K562 (cell line): Measurements from ENCODE around the gene PPIE. TPM values are rescaled to one million over a fixed set of nuclear protein-coding genes. Genes with fewer than 3 reads are reported as not detected.

Experiments used
- BRCA1 ChIP-seq, 2 experiments: fragments of 450-650 bp in 1 of 2; sonication (generic) in 1 of 2; formaldehyde crosslinking in 1 of 2; IDR thresholded peaks; 2 replicates each; pipeline versions ENCODE4 v1.5.0 to v1.6.1; 2017 to 2020; ENCODE audit warnings: mild to moderate bottlenecking in 1 of 2, missing genetic modification reagents in 1 of 2
- CAMTA2 ChIP-seq: fragments of 250-450 bp; sonication (Bioruptor Pico); conservative IDR thresholded peaks from 2 replicates; pipeline ENCODE4 v1.5.1; 2022
- CBFA2T2 ChIP-seq: fragments of 450-650 bp; conservative IDR thresholded peaks from 2 replicates; pipeline ENCODE4 v1.6.1; 2017; ENCODE audit warnings: mild to moderate bottlenecking
- CXXC5 ChIP-seq: fragments of 250-450 bp; sonication (Bioruptor Pico); IDR thresholded peaks from 2 replicates; pipeline ENCODE4 v1.8.0; 2022; ENCODE audit warnings: inconsistent platforms, mild to moderate bottlenecking, moderate library complexity
- ESRRB ChIP-seq: fragments of 250-450 bp; sonication (Bioruptor Pico); IDR thresholded peaks from 2 replicates; pipeline ENCODE4 v1.5.0; 2020; ENCODE audit warnings: mild to moderate bottlenecking, moderate library complexity, borderline replicate concordance
- GTF2A2 ChIP-seq: IDR thresholded peaks from 2 replicates; pipeline ENCODE4 v1.6.1; 2016; ENCODE audit warnings: mild to moderate bottlenecking, missing genetic modification characterization, missing compliant biosample characterization
- L3MBTL2 ChIP-seq: fragments of 450-650 bp; IDR thresholded peaks from 2 replicates; pipeline ENCODE4 v1.6.1; 2016; ENCODE audit warnings: mild to moderate bottlenecking, moderate library complexity
- POLR2H ChIP-seq: IDR thresholded peaks from 2 replicates; pipeline ENCODE4 v1.6.1; 2016; ENCODE audit warnings: missing genetic modification characterization, low read depth, mild to moderate bottlenecking, control low read depth, missing compliant biosample characterization, moderate library complexity
- RAD21 ChIP-seq, 2 experiments: fragments of 250-450 bp in 1 of 2; fragments of 450-650 bp in 1 of 2; sonication (Bioruptor Pico) in 1 of 2; formaldehyde crosslinking in 1 of 2; IDR thresholded peaks in 1 of 2; conservative IDR thresholded peaks in 1 of 2; 2 replicates each; pipeline versions ENCODE4 v1.4.0 to v1.8.0; 2020 to 2022; ENCODE audit warnings: mild to moderate bottlenecking in 2 of 2, moderate library complexity in 1 of 2
- SAP30 ChIP-seq: fragments of 200-600 bp; sonication (generic); IDR thresholded peaks from 2 replicates; pipeline ENCODE4 v1.6.1; 2012; ENCODE audit warnings: borderline replicate concordance, low read depth, mild to moderate bottlenecking, moderate library complexity, low read length, control low read depth, inconsistent platforms; ENCODE audit not compliant: insufficient read depth, poor library complexity, severe bottlenecking
- SMAD4 ChIP-seq: fragments of 250-450 bp; sonication (Bioruptor Pico); conservative IDR thresholded peaks from 2 replicates; pipeline ENCODE4 v1.8.0; 2021; ENCODE audit warnings: inconsistent platforms, mild to moderate bottlenecking, moderate library complexity
- SMARCA5 ChIP-seq: fragments of 450-650 bp; IDR thresholded peaks from 2 replicates; pipeline ENCODE4 v1.6.1; 2016
- SMARCB1 ChIP-seq: IDR thresholded peaks from 2 replicates; pipeline ENCODE4 v1.6.1; 2011; ENCODE audit warnings: improper control_type of control experiment, low read depth; ENCODE audit not compliant: insufficient read length
- ZBTB7A ChIP-seq: IDR thresholded peaks from 2 replicates; pipeline ENCODE4 v1.6.1; 2011; ENCODE audit warnings: low read depth, mild to moderate bottlenecking, low read length, moderate library complexity, borderline replicate concordance; ENCODE audit not compliant: control insufficient read depth
- ZC3H8 ChIP-seq: fragments of 450-650 bp; IDR thresholded peaks from 2 replicates; pipeline ENCODE4 v1.6.1; 2017
- ZKSCAN3 ChIP-seq: fragments of 250-450 bp; sonication (Bioruptor Pico); IDR thresholded peaks from 2 replicates; pipeline ENCODE4 v1.4.0; 2020
- ZNF589 ChIP-seq: fragments of 200-800 bp; sonication (Bioruptor generic); IDR thresholded peaks from 2 replicates; pipeline ENCODE4 v1.6.1; 2016; ENCODE audit warnings: low read depth, missing genetic modification characterization, missing compliant biosample characterization
- polyA plus RNA-seq, 8 experiments: library from polyadenylated mRNA; depleted of rRNA in 4 of 8; stranded (reverse) in 5 of 8; unstranded in 3 of 8; fragments of >200 nt; fragmentation: Nextera tagmentation in 2 of 8; fragmentation: Illumina TruSeq in 1 of 8; extraction: Ambion mirVana in 2 of 8; extraction: Trizol in 1 of 8; gene quantifications; 2 replicates each; pipeline versions ENCODE4 v1.2.1 to v1.2.3, GENCODE V29; 2011 to 2014; ENCODE audit warnings: inconsistent platforms in 1 of 8, missing spikeins in 1 of 8
- total RNA-seq, 7 experiments: library from RNA; depleted of rRNA in 6 of 7; stranded (reverse); fragments of >200 nt in 6 of 7; fragmentation: Illumina TruSeq in 2 of 7; extraction: Trizol in 2 of 7; gene quantifications; 2 replicates each; pipeline versions ENCODE4 v1.2.1 to v1.2.3, GENCODE V29; 2011 to 2021; ENCODE audit warnings: low replicate concordance in 1 of 7
- TF ChIP-seq, protein P1 (sequence below), 3 experiments: fragments of 200-800 bp in 1 of 3; sonication (Bioruptor generic) in 1 of 3; sonication (generic) in 1 of 3; formaldehyde crosslinking in 1 of 3; IDR thresholded peaks; 2 replicates each; pipeline versions ENCODE4 v1.6.1 to v1.8.0; 2016 to 2022; ENCODE audit warnings: mild to moderate bottlenecking in 2 of 3, missing compliant biosample characterization in 2 of 3, missing genetic modification characterization in 2 of 3, missing genetic modification reagents in 1 of 3
- TF ChIP-seq, protein P2 (sequence below): fragments of 250-450 bp; sonication (Bioruptor Pico); IDR thresholded peaks from 2 replicates; pipeline ENCODE4 v1.4.0; 2020; ENCODE audit warnings: borderline replicate concordance
- TF ChIP-seq, protein P3 (sequence below): sonication (generic); formaldehyde crosslinking; IDR thresholded peaks from 2 replicates; pipeline ENCODE4 v1.8.0; 2022; ENCODE audit warnings: mild to moderate bottlenecking, missing genetic modification reagents

Gene PPIE
- total and polyA plus RNA-seq, 9 of the 15 experiments (the other 6 are each of a cell fraction or from before 2014, with no cell fraction given) = 75.4 to 444 (median 131) TPM

DNA sequence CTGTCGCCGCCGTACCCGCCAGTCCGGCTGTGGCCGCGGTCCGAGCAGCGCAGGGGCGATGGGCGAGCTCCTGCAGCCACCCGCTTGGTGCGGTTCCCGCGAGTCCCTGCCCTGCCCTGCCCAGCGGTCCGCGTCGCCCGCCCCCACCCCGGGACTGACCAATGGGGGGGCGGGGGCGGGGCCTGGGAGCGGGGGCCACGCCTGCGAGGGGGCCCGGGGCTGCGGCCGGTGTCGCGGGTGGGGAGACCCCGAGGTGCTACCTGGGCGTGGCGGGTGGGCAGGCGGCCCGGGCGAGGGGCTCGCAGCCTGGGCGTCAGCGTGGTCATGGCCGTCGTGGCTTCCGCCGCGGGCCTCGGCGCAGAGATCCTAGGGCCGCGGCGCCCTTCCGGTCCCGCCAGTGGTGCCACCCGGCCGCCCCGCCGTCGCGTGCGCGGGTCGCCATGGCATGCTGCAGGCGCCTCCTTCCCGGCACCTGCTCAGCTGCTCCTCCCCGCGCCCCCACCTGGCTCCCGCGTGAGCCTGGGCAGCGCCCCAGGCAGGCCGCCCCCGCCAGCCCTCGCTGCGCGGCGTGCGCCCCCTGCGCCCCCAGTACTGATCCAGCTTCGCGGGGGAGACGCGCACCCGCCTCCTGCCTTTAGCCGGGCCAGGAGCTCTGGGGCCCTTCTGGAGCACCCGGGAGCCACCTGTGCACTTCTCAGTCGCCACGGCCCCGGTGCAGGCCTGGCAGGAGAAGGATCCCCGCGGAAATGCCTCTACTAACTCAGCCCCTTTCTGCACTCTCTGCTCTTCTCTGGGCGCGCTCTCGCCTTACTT is 50.3 kb downstream of the PPIE start, which contains the start of gene BMP8B (continued):
- TF ChIP-seq, protein P1, sequence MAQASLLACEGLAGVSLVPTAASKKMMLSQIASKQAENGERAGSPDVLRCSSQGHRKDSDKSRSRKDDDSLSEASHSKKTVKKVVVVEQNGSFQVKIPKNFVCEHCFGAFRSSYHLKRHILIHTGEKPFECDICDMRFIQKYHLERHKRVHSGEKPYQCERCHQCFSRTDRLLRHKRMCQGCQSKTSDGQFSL (CRISPR knock-in tag; IDR thresholded peaks at IDR 0.05) = peak; percentile 38; the same call in 1 of the 2 replicates
- TF ChIP-seq, protein P1 (tag; IDR thresholded peaks at IDR 0.05) = no peak
- TF ChIP-seq BRCA1 (IDR thresholded peaks at IDR 0.05) = no peak
- TF ChIP-seq BRCA1 (CRISPR knock-in tag; IDR thresholded peaks at IDR 0.05) = peak; percentile 33; the same call in 1 of the 2 replicates
- 0 out of 2 replicates have a peak, but pooled peaks have one; percentile 22 for TF ChIP-seq ZNF589 (CRISPR knock-in tag)
- no peak for TF ChIP-seq SMARCB1
- TF ChIP-seq SMARCA5 = no peak
- TF ChIP-seq ZC3H8 = no peak
- TF ChIP-seq ESRRB = no peak
- TF ChIP-seq POLR2H (tag) = no peak
- TF ChIP-seq, protein P2, sequence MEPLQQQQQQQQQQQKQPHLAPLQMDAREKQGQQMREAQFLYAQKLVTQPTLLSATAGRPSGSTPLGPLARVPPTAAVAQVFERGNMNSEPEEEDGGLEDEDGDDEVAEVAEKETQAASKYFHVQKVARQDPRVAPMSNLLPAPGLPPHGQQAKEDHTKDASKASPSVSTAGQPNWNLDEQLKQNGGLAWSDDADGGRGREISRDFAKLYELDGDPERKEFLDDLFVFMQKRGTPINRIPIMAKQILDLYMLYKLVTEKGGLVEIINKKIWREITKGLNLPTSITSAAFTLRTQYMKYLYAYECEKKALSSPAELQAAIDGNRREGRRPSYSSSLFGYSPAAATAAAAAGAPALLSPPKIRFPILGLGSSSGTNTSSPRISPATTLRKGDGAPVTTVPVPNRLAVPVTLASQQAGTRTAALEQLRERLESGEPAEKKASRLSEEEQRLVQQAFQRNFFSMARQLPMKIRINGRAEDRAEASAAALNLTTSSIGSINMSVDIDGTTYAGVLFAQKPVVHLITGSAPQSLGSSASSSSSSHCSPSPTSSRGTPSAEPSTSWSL (CRISPR knock-in tag) = no peak
- no peak for TF ChIP-seq GTF2A2 (tag)
- TF ChIP-seq SAP30 = no peak
- peak; percentile 88 for TF ChIP-seq ZBTB7A
- no peak for TF ChIP-seq ZKSCAN3 (CRISPR knock-in tag)
- TF ChIP-seq CAMTA2 = no peak
- TF ChIP-seq, protein P3, sequence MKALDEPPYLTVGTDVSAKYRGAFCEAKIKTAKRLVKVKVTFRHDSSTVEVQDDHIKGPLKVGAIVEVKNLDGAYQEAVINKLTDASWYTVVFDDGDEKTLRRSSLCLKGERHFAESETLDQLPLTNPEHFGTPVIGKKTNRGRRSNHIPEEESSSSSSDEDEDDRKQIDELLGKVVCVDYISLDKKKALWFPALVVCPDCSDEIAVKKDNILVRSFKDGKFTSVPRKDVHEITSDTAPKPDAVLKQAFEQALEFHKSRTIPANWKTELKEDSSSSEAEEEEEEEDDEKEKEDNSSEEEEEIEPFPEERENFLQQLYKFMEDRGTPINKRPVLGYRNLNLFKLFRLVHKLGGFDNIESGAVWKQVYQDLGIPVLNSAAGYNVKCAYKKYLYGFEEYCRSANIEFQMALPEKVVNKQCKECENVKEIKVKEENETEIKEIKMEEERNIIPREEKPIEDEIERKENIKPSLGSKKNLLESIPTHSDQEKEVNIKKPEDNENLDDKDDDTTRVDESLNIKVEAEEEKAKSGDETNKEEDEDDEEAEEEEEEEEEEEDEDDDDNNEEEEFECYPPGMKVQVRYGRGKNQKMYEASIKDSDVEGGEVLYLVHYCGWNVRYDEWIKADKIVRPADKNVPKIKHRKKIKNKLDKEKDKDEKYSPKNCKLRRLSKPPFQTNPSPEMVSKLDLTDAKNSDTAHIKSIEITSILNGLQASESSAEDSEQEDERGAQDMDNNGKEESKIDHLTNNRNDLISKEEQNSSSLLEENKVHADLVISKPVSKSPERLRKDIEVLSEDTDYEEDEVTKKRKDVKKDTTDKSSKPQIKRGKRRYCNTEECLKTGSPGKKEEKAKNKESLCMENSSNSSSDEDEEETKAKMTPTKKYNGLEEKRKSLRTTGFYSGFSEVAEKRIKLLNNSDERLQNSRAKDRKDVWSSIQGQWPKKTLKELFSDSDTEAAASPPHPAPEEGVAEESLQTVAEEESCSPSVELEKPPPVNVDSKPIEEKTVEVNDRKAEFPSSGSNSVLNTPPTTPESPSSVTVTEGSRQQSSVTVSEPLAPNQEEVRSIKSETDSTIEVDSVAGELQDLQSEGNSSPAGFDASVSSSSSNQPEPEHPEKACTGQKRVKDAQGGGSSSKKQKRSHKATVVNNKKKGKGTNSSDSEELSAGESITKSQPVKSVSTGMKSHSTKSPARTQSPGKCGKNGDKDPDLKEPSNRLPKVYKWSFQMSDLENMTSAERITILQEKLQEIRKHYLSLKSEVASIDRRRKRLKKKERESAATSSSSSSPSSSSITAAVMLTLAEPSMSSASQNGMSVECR = peak; percentile 68
- peak; percentile 94 for TF ChIP-seq L3MBTL2
- TF ChIP-seq CXXC5 = peak; percentile 86
- no peak for TF ChIP-seq RAD21 (CRISPR knock-in tag; conservative IDR thresholded peaks at IDR 0.05 in 1 of 2, IDR thresholded peaks at IDR 0.05 in 1 of 2)
- peak; percentile 59; the same call in 1 of the 2 replicates for TF ChIP-seq SMAD4 (CRISPR knock-in tag)
- TF ChIP-seq CBFA2T2 = no peak
